Measurements from ENCODE around the gene PLA2G2C. TPM values are rescaled to one million over a fixed set of nuclear protein-coding genes. Genes with fewer than 3 reads are reported as not detected.

The PLA2G2C gene
- total RNA-seq: not detected in 2 replicates

GRCh38 chr1:20185834-20186782, at the start of gene PLA2G2C, which contains the start of gene UBXN10:
PLA2G2C (minus strand) TSS chr1:20186518; CDS start chr1:20177363, 9,155 bp downstream.
UBXN10 (plus strand) TSS chr1:20186096; CDS start chr1:20190562, 4,466 bp downstream.

GRCh38 chr1:20138961-20139550, 47.3 kb downstream of the PLA2G2C start, which contains the start of gene PLA2G2F:
PLA2G2F (plus strand) TSS chr1:20139323; CDS start chr1:20139428, 105 bp downstream.

GRCh38 chr1:20119347-20119746, 67.0 kb downstream of the PLA2G2C start, which contains the start of gene PLA2G2D:
PLA2G2D (minus strand) TSS chr1:20119536; CDS start chr1:20119498, 38 bp downstream.

Other genes starting within 250 kb of the PLA2G2C start
- gene PLA2G2A, start 206.9 kb downstream of the PLA2G2C start, total RNA-seq: 2.0 and 3.2 TPM in 2 replicates
- 7.5 TPM in 1 of 2 replicates, not detected in the other for gene PLA2G5, start 116.3 kb downstream of the PLA2G2C start, total RNA-seq
- gene PLA2G2D, start 67.0 kb downstream of the PLA2G2C start, total RNA-seq: not detected in 2 replicates
- not detected in 2 replicates for gene PLA2G2F, start 47.2 kb downstream of the PLA2G2C start, total RNA-seq
- under 0.01 TPM in 1 of 2 replicates, not detected in the other for gene UBXN10, start 422 bp downstream of the PLA2G2C start, total RNA-seq
- gene VWA5B1, start 104.4 kb upstream of the PLA2G2C start, total RNA-seq: not detected in 2 replicates